ENCODE measurements around the gene EMC1. TPM values are rescaled to one million over a fixed set of nuclear protein-coding genes. Genes with fewer than 3 reads are reported as not detected.
"Not testable (repeated sequence)": the region's sequence is repeated elsewhere in the genome, so short reads cannot be mapped to it uniquely, and the experiment has no call there.

The EMC1 gene
- polyA plus RNA-seq, 3 donors: 14.7 to 27.1 (median 18.5) TPM

- Histone ChIP-seq H3K4me1 (ENCODE audit: control insufficient read depth in 1 of 2, insufficient read depth in 2 of 2, low read length in 2 of 2) (no peaks in the 10 kb centered on the region), H3K9me3 (replicated peaks in 1 of 2; ENCODE audit: control insufficient read depth in 1 of 2, insufficient read depth in 1 of 2, low read length in 2 of 2) (peaks cover 6 to 16% of the 10 kb centered on the region in 2 donors), H2AFZ (ENCODE audit: insufficient read depth, low read depth, low read length, poor library complexity, severe bottlenecking) (no peak overlapping the region), H3K4me3 (replicated peaks in 1 of 3; ENCODE audit: low read depth in 2 of 3, low read length in 3 of 3) (no peak overlapping the region), H3K79me2 (ENCODE audit: insufficient read depth, low read length) (no peaks in the 10 kb centered on the region), H3K9ac (ENCODE audit: insufficient read depth, low read length, poor library complexity, severe bottlenecking) (no peak overlapping the region), H3K36me3 (replicated peaks in 1 of 2; ENCODE audit: control insufficient read depth in 1 of 2, insufficient read depth in 2 of 2, low read length in 2 of 2) (no peaks in the 10 kb centered on the region), H3K27me3 (ENCODE audit: control insufficient read depth in 2 of 2, insufficient read depth in 2 of 2, low read length in 2 of 2) (peaks cover 7 to 21% of the 10 kb centered on the region in 2 donors), H3K4me2 (replicated peaks; ENCODE audit: extremely low read depth, low read length, poor library complexity, severe bottlenecking) (no peak overlapping the region), H3K27ac (ENCODE audit: low read depth in 1 of 2, low read length in 2 of 2) (no peak overlapping the region), H4K20me1 (ENCODE audit: insufficient read depth, low read length) (no peaks in the 10 kb centered on the region)
- intact Hi-C loops (cut with micrococcal nuclease): no loop called here
- Mint-ChIP-seq H3K36me3 (peaks cover 3 to 6% of the 10 kb centered on the region in 2 donors), H3K4me1 (peaks cover 2% of the 10 kb centered on the region), H3K27me3 (ENCODE audit: low read depth in 3 of 3) (peaks cover 27 to 36% (median 31%) of the 10 kb centered on the region in 3 donors), H3K9me3 (peaks cover 9 to 34% (median 20%) of the 10 kb centered on the region in 7 donors), H3K4me3 (peak overlapping the region; percentile 4 to 79), H3K27ac (no peak overlapping the region)
- no peak for DNase-seq
- TF ChIP-seq, protein P1, sequence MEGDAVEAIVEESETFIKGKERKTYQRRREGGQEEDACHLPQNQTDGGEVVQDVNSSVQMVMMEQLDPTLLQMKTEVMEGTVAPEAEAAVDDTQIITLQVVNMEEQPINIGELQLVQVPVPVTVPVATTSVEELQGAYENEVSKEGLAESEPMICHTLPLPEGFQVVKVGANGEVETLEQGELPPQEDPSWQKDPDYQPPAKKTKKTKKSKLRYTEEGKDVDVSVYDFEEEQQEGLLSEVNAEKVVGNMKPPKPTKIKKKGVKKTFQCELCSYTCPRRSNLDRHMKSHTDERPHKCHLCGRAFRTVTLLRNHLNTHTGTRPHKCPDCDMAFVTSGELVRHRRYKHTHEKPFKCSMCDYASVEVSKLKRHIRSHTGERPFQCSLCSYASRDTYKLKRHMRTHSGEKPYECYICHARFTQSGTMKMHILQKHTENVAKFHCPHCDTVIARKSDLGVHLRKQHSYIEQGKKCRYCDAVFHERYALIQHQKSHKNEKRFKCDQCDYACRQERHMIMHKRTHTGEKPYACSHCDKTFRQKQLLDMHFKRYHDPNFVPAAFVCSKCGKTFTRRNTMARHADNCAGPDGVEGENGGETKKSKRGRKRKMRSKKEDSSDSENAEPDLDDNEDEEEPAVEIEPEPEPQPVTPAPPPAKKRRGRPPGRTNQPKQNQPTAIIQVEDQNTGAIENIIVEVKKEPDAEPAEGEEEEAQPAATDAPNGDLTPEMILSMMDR (IDR thresholded peaks at IDR 0.05): no peak
- WGBS (ENCODE audit: insufficient coverage): 90% methylated on average over 19 of the region's 22 CpGs
Measured at GRCh38 chr1:19273106-19273843, 22.0 kb upstream of the EMC1 start.

- H2AFZ ChIP-seq (ENCODE audit: insufficient read depth, low read depth, low read length, poor library complexity, severe bottlenecking): no peak overlapping the region
- no peak overlapping the region for H3K4me3 ChIP-seq (replicated peaks in 1 of 3; ENCODE audit: low read depth in 2 of 3, low read length in 3 of 3)
- peaks cover 6 to 16% of the 10 kb centered on the region in 2 donors for H3K9me3 ChIP-seq (replicated peaks in 1 of 2; ENCODE audit: control insufficient read depth in 1 of 2, insufficient read depth in 1 of 2, low read length in 2 of 2)
- H3K27me3 ChIP-seq (ENCODE audit: control insufficient read depth in 2 of 2, insufficient read depth in 2 of 2, low read length in 2 of 2): peaks cover 7 to 21% of the 10 kb centered on the region in 2 donors
- no peaks in the 10 kb centered on the region for H4K20me1 ChIP-seq (ENCODE audit: insufficient read depth, low read length)
- H3K4me3 Mint-ChIP-seq: no peak overlapping the region
- no peak overlapping the region for H3K4me2 ChIP-seq (replicated peaks; ENCODE audit: extremely low read depth, low read length, poor library complexity, severe bottlenecking)
- H3K79me2 ChIP-seq (ENCODE audit: insufficient read depth, low read length): no peaks in the 10 kb centered on the region
- no peaks in the 10 kb centered on the region for H3K4me1 ChIP-seq (ENCODE audit: control insufficient read depth in 1 of 2, insufficient read depth in 2 of 2, low read length in 2 of 2)
- no peak overlapping the region for H3K9ac ChIP-seq (ENCODE audit: insufficient read depth, low read length, poor library complexity, severe bottlenecking)
- no peak for DNase-seq
- H3K4me1 Mint-ChIP-seq: peaks cover 2% of the 10 kb centered on the region
- peaks cover 3 to 6% of the 10 kb centered on the region in 2 donors for H3K36me3 Mint-ChIP-seq
- H3K27ac ChIP-seq (ENCODE audit: low read depth in 1 of 2, low read length in 2 of 2): no peak overlapping the region
- TF ChIP-seq, protein P1 (IDR thresholded peaks at IDR 0.05): no peak
- intact Hi-C loops (cut with micrococcal nuclease): no loop called here
- peaks cover 9 to 32% (median 20%) of the 10 kb centered on the region in 7 donors for H3K9me3 Mint-ChIP-seq
- H3K36me3 ChIP-seq (replicated peaks in 1 of 2; ENCODE audit: control insufficient read depth in 1 of 2, insufficient read depth in 2 of 2, low read length in 2 of 2): no peaks in the 10 kb centered on the region
- no peak overlapping the region for H3K27ac Mint-ChIP-seq
- peaks cover 26 to 36% (median 31%) of the 10 kb centered on the region in 3 donors for H3K27me3 Mint-ChIP-seq (ENCODE audit: low read depth in 3 of 3)
Measured at GRCh38 chr1:19272064-19272463, 20.7 kb upstream of the EMC1 start.

GRCh38 chr1:19270343-19270730 is 19.0 kb upstream of the EMC1 start:
- Histone ChIP-seq H3K27me3 (ENCODE audit: control insufficient read depth in 2 of 2, insufficient read depth in 2 of 2, low read length in 2 of 2) (peaks cover 7 to 21% of the 10 kb centered on the region in 2 donors), H3K9me3 (replicated peaks in 1 of 2; ENCODE audit: control insufficient read depth in 1 of 2, insufficient read depth in 1 of 2, low read length in 2 of 2) (peaks cover 6 to 12% of the 10 kb centered on the region in 2 donors)
- WGBS (ENCODE audit: insufficient coverage): 83% methylated on average over 6 of the region's 6 CpGs
- intact Hi-C loops (cut with micrococcal nuclease); H3K4me3 Mint-ChIP-seq; H3K36me3 Mint-ChIP-seq; H3K4me3 ChIP-seq (replicated peaks in 1 of 3; ENCODE audit: low read depth in 2 of 3, low read length in 3 of 3); H3K9ac ChIP-seq (ENCODE audit: insufficient read depth, low read length, poor library complexity, severe bottlenecking); DNase-seq; H3K27ac ChIP-seq (ENCODE audit: low read depth in 1 of 2, low read length in 2 of 2); H3K4me1 Mint-ChIP-seq; H3K79me2 ChIP-seq (ENCODE audit: insufficient read depth, low read length); H4K20me1 ChIP-seq (ENCODE audit: insufficient read depth, low read length); H3K27ac Mint-ChIP-seq; H2AFZ ChIP-seq (ENCODE audit: insufficient read depth, low read depth, low read length, poor library complexity, severe bottlenecking); H3K4me2 ChIP-seq (replicated peaks; ENCODE audit: extremely low read depth, low read length, poor library complexity, severe bottlenecking); H3K4me1 ChIP-seq (ENCODE audit: control insufficient read depth in 1 of 2, insufficient read depth in 2 of 2, low read length in 2 of 2); H3K36me3 ChIP-seq (replicated peaks in 1 of 2; ENCODE audit: control insufficient read depth in 1 of 2, insufficient read depth in 2 of 2, low read length in 2 of 2): not testable (repeated sequence)
- Mint-ChIP-seq H3K27me3 (ENCODE audit: low read depth in 3 of 3) (peaks cover 23 to 31% (median 27%) of the 10 kb centered on the region in 3 donors), H3K9me3 (peaks cover 5 to 16% (median 15%) of the 10 kb centered on the region in 7 donors)

Measured in CD14-positive monocyte (primary cell).